ENCODE results near the gene ZMIZ2.

Gene ZMIZ2

GRCh38 chr7:44805950-44806349, 57.3 kb downstream of the ZMIZ2 start:
- DNase-seq, result no peak

- no peak for DNase-seq
Observed at GRCh38 chr7:44808914-44809393, 60.3 kb downstream of the ZMIZ2 start.

- DNase-seq, result no peak
Observed at GRCh38 chr7:44811093-44811492, 62.4 kb downstream of the ZMIZ2 start.

GRCh38 chr7:44811571-44811970, 62.9 kb downstream of the ZMIZ2 start:
- no peak for DNase-seq

DNA sequence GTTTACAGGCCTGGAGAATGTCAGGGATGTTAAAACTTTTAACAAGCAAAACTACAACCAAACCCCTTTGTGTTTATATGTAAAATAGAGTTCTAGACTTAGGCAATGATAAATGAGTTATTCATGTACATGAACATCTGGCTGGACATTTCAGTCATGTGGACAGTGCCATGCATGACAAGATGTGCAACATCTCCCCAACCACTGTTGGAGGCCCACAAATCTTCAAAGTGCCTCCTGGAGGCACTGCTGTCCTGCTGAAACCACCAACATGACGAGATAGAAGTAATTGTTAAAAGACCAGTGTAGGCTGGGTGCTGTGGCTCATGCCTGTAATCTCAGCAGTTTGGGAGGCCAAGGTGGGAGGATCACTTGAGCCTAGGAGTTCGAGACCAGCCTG, 66.3 kb downstream of the ZMIZ2 start:
- DNase-seq, result no peak

- DNase-seq, result no peak
Observed at GRCh38 chr7:44819292-44819691, 70.6 kb downstream of the ZMIZ2 start.
